Fibroblast of pulmonary artery (primary cell): Measurements from ENCODE around the gene CD200.
A peak's percentile ranks its signal among the peaks of the same experiment; 100 is the strongest.

Source experiments
- DNase-seq: peaks from one replicate; pipeline ENCODE4 v3.0.0-alpha.2; 2010; ENCODE audit warnings: low read depth
- H3K4me3 ChIP-seq: replicated peaks from 2 replicates; pipeline ENCODE4 v1.5.1; 2011; ENCODE audit warnings: low read depth, mild to moderate bottlenecking, control low read depth, low read length, moderate library complexity
- TF ChIP-seq, protein P1 (sequence below): IDR thresholded peaks from 2 replicates; pipeline ENCODE4 v1.5.1; 2011; ENCODE audit warnings: mild to moderate bottlenecking, control low read depth, low read length, inconsistent platforms; ENCODE audit errors: missing control alignments

Gene CD200

DNA sequence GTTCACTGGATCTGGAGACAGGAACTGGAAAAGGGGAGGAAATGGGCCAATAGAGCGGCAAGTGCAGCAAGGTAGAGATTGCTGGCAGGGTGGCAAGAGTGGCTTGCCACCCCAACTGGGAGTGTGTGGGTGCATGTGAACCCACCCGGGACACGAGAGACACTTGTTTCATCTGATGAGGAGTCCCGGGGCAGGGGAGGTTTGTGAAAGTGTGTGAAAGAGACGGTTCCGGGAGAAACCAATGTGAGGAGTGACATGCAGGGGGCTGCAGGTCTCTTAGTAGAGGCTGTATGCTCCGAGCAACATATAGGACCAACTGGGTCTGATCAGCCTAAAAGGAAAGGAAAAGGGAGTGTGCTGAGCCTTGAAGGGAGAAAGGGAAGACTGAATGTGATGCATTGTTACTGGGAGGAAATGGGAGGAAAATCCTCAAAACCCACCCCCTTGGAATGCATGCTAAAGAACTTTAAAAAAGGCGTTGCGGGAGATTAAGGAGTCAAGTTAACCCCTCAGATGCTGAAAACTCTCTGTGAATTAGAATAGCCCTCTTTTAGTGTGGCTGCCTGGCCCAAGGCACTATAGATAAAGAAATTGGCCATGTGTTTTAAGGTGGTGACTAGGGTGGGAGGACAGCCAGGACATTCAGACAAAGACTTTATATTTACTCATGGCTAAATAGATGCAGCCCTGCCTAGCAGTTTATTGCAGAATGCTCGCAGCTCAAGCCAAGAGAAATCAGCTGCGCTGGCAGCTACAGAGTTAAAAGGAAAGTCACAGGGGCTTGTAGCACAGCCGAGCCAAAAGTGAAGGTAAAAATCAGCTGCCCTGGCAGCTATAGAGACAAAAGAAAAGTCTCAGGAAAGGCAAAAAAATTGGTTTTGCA lies 29.8 kb upstream of the CD200 start:
- H3K4me3 ChIP-seq: peak overlapping the region; percentile 50
- peak; percentile 31 for DNase-seq
- TF ChIP-seq, protein P1, sequence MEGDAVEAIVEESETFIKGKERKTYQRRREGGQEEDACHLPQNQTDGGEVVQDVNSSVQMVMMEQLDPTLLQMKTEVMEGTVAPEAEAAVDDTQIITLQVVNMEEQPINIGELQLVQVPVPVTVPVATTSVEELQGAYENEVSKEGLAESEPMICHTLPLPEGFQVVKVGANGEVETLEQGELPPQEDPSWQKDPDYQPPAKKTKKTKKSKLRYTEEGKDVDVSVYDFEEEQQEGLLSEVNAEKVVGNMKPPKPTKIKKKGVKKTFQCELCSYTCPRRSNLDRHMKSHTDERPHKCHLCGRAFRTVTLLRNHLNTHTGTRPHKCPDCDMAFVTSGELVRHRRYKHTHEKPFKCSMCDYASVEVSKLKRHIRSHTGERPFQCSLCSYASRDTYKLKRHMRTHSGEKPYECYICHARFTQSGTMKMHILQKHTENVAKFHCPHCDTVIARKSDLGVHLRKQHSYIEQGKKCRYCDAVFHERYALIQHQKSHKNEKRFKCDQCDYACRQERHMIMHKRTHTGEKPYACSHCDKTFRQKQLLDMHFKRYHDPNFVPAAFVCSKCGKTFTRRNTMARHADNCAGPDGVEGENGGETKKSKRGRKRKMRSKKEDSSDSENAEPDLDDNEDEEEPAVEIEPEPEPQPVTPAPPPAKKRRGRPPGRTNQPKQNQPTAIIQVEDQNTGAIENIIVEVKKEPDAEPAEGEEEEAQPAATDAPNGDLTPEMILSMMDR: no peak

DNA sequence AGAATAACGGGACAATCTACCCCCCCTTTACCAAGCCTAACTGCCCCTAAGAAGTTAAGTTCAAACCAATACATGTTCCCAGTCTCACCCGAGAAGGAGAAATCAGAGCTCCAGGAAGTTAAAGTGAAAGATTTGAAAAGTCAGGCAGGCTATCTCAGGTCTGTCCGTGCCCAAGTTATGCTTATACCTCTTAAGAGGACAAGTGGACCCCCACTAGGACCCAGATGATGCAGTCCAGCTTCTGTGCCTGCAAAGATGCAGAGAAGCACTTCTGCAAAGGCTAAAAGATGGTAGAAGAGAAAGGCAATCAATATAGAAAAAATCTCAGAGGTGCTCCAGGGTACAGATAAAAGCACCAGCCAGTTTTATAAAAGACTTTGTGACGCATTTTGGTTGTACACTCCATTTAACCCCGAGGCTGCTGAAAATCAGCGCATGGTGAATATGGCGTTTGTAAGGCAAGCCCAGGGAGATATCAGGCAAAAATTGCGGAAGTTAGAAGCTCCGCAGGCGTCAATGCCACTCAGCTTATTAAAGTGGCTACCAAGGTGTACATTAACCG lies 29.1 kb upstream of the CD200 start:
- peak overlapping the region; percentile 50 for H3K4me3 ChIP-seq
- TF ChIP-seq, protein P1: no peak
- DNase-seq: peak; percentile 35

DNA sequence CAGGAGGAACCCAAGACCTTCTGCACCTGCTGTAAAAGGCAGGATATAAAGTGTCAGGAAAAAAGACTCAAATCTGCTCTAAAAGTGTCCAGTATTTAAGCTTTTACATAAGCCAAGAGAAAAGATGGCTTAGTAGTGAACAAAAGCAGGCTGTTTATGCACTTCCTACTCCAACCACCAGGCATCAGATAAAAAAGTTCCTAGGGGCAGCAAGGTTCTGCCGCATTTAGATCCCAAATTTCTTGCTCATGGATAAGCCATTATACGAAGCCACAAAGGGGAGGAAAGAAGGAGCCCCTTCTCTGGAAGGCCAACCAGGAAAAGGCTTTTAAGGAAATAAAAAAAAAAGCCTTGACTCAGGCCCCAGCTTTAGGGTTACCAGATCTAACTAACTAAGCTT lies 28.3 kb upstream of the CD200 start:
- TF ChIP-seq, protein P1: peak; percentile 35
- no peak overlapping the region for H3K4me3 ChIP-seq
- peak; percentile 26 for DNase-seq

DNA sequence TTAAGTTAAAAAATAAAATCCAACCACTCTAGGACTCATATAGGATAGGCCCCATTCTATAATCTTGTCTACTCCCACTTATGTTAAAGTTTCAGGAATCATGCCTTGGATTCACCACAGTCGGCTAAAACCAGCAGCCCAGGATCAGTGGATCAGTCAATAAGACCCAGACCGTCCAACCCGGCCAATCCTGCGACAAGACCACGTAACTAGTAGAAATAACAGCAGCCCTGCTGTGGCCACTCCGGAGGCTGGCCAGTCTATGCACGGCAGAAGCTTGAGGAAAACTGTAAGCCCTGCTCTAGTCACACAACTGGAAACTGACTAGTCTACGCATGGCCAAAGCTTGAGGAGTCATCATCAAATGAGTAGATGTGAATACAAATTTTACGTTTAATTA lies 26.1 kb upstream of the CD200 start:
- no peak overlapping the region for H3K4me3 ChIP-seq
- no peak for DNase-seq
- TF ChIP-seq, protein P1: no peak

DNA sequence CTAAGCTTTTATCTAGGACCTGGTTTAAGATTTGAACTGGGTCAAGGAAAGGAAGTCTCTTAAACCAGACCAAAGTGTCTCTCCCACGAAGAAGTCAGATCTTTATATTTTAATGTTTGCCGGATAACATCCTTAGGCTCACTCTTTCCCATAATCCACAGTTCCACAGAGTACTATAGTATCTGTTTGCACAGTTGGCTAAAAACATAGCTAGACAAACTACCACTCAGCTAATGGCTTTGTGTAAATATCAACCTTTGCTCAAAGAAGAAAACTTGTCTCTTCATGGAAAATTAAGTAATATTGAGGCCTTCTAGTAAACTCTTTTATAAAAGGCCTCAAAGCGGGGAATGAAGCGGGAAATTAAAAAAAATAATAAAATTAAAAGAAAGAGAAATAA lies 25.4 kb upstream of the CD200 start:
- TF ChIP-seq, protein P1: no peak
- no peak for DNase-seq
- H3K4me3 ChIP-seq: no peak overlapping the region

DNA sequence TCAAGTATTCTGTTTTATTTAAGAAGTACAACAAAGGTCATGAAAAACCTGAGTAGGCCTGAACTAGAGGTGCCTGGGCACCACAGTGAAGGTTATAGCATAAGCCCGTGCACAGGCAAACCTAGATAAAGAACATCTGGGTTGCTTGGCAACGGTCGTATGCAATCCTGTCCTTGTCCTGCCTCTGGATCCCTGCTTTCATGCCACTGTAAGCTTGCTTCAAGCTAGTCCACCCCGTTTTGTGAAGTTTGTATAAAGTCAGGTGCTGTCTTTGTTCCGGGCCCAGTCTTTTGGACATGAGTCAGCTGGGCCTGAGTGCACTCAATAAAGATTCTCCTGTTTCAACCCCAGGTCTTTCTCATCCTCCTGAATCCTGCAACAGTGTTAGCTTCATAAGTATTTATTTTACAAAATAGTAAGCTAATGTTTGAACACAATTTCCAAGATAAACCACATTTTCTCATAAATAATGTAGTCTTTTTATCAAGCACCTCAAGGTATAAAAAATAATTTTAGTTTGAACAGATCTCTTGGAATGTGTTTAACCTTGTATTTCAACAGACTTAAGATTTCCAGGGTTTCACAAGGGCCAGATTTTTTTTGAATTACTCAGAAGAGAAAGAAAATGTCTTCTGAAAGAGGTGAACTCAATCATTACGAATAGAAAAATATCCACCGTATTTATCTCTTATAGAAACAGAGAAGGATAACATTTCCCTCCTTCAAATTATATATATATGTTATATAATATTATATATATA lies 24.6 kb upstream of the CD200 start:
- H3K4me3 ChIP-seq: no peak overlapping the region
- TF ChIP-seq, protein P1: no peak
- DNase-seq: peak; percentile 83
